ENCODE results near the gene ARMCX6. TPM values are rescaled to one million over a fixed set of nuclear protein-coding genes. Genes with fewer than 3 reads are reported as not detected.

ARMCX6 gene
- total and polyA plus RNA-seq, 2 of the 8 experiments (the other 6 are each of a cell fraction or from before 2014, with no cell fraction given): 24.9 to 40.0 TPM

- Histone ChIP-seq H4K20me1 (replicated peaks in 1 of 2; ENCODE audit: control insufficient read depth in 1 of 2, insufficient read depth in 2 of 2, low read length in 2 of 2) (no peaks in the 10 kb centered on the region), H3K79me2 (ENCODE audit: control insufficient read depth in 1 of 2, insufficient read depth in 2 of 2, low read length in 2 of 2) (no peaks in the 10 kb centered on the region), H3K27me3 (replicated peaks in 1 of 4; ENCODE audit: control insufficient read depth in 3 of 4, extremely low read depth in 1 of 4, insufficient read depth in 3 of 4, low read length in 3 of 4) (no peaks in the 10 kb centered on the region), H2BK5ac (ENCODE audit: low read depth, low read length) (no peak overlapping the region), H2BK12ac (ENCODE audit: low read depth, low read length) (no peak overlapping the region), H2BK15ac (ENCODE audit: low read length) (no peak overlapping the region), H3K23ac (ENCODE audit: insufficient read length) (no peak overlapping the region), H3K9ac (replicated peaks in 1 of 4; ENCODE audit: extremely low read depth in 1 of 4, low read depth in 3 of 4, low read length in 3 of 4) (no peak overlapping the region), H4K91ac (replicated peaks; ENCODE audit: insufficient read length, low read length) (no peak overlapping the region), H3K4ac (replicated peaks; ENCODE audit: insufficient read length, low read depth, low read length) (no peak overlapping the region), H3K56ac (replicated peaks; ENCODE audit: insufficient read length, low read depth, low read length) (no peak overlapping the region), H3K79me1 (ENCODE audit: low read depth, low read length) (no peaks in the 10 kb centered on the region), H3K27ac (ENCODE audit: low read depth, low read length) (no peak overlapping the region), H2AFZ (ENCODE audit: low read length) (no peak overlapping the region), H3K18ac (ENCODE audit: extremely low read depth, low read length) (no peak overlapping the region), H4K5ac (ENCODE audit: insufficient read length, low read depth, low read length) (no peak overlapping the region), H3K14ac (ENCODE audit: insufficient read length) (no peak overlapping the region), H2AK5ac (ENCODE audit: low read depth, low read length) (no peak overlapping the region), H3K9me3 (ENCODE audit: insufficient read depth in 2 of 2, low read depth in 1 of 2, low read length in 1 of 2) (no peaks in the 10 kb centered on the region), H3K36me3 (ENCODE audit: control insufficient read depth in 2 of 4, insufficient read depth in 4 of 4, low read length in 3 of 4) (no peaks in the 10 kb centered on the region), H2BK120ac (replicated peaks; ENCODE audit: low read depth, low read length) (no peak overlapping the region), H3K4me1 (replicated peaks in 1 of 4; ENCODE audit: control insufficient read depth in 3 of 4, insufficient read depth in 4 of 4, low read length in 3 of 4) (no peaks in the 10 kb centered on the region), H3K23me2 (ENCODE audit: low read depth, low read length) (no peaks in the 10 kb centered on the region), H4K8ac (ENCODE audit: extremely low read depth, insufficient read depth, low read length) (no peak overlapping the region), H3K4me3 (ENCODE audit: extremely low read depth in 1 of 4, insufficient read depth in 2 of 4, low read depth in 3 of 4, low read length in 4 of 4) (no peak overlapping the region), H3K4me2 (ENCODE audit: insufficient read depth in 1 of 2, low read depth in 2 of 2, low read length in 2 of 2) (no peak overlapping the region), H2BK20ac (ENCODE audit: low read length) (no peak overlapping the region)
- ChIA-PET POLR2A (ENCODE audit: partially characterized antibody) (no interaction called here), CTCF (ENCODE audit: partially characterized antibody) (no interaction called here)
- FAIRE-seq: no peak
- no peak for DNase-seq (ENCODE audit: low read depth in 1 of 2, low spot score in 2 of 2)
- TF ChIP-seq CEBPB (IDR thresholded peaks at IDR 0.05; ENCODE audit: low read depth, low read length) (no peak), RNF2 (IDR thresholded peaks at IDR 0.05; ENCODE audit: borderline replicate concordance, low read depth, low read length, missing control alignments, poor library complexity, severe bottlenecking) (no peak), E2F6 (IDR thresholded peaks at IDR 0.05) (no peak), SIX5 (IDR thresholded peaks at IDR 0.05; ENCODE audit: low read depth, low read length) (no peak), YY1 (IDR thresholded peaks at IDR 0.05; ENCODE audit: low read depth, low read length) (no peak), RBBP5 (IDR thresholded peaks at IDR 0.05; ENCODE audit: borderline replicate concordance, low read depth, low read length) (no peak), CHD2 (IDR thresholded peaks at IDR 0.05; ENCODE audit: low read length) (no peak), FOSL1 (IDR thresholded peaks at IDR 0.05; ENCODE audit: insufficient read depth, low read depth, low read length) (no peak), EZH2 (IDR thresholded peaks at IDR 0.05; ENCODE audit: low read depth, low read length, severe bottlenecking) (no peak), POU5F1 (IDR thresholded peaks at IDR 0.05; ENCODE audit: low read depth, low read length) (no peak), JUND (IDR thresholded peaks at IDR 0.05; ENCODE audit: low read length) (no peak), TCF12 (IDR thresholded peaks at IDR 0.05; ENCODE audit: low read depth, low read length) (no peak), TBP (IDR thresholded peaks at IDR 0.05; ENCODE audit: low read depth, low read length) (no peak), SIN3A (conservative IDR thresholded peaks at IDR 0.05 in 1 of 2, IDR thresholded peaks at IDR 0.05 in 1 of 2; ENCODE audit: low read depth in 1 of 2, low read length in 2 of 2) (no peak)
Observed at GRCh38 chrX:101605146-101605545, 12.7 kb downstream of the ARMCX6 start.
